Kidney capillary endothelial cell (primary cell): Measurements from ENCODE around the gene MPRIP.
"Not testable (repeated sequence)": the region's sequence is repeated elsewhere in the genome, so short reads cannot be mapped to it uniquely, and the experiment has no call there.

ENCODE experiments used
- DNase-seq: peaks from one replicate; pipeline ENCODE4 v3.0.0-alpha.2; 2018; ENCODE audit warnings: low spot score

The MPRIP gene

GRCh38 chr17:17013828-17014747, 28.2 kb upstream of the MPRIP start:
- DNase-seq = not testable (repeated sequence)

GRCh38 chr17:17014748-17015124, 27.5 kb upstream of the MPRIP start:
- DNase-seq = not testable (repeated sequence)

DNA sequence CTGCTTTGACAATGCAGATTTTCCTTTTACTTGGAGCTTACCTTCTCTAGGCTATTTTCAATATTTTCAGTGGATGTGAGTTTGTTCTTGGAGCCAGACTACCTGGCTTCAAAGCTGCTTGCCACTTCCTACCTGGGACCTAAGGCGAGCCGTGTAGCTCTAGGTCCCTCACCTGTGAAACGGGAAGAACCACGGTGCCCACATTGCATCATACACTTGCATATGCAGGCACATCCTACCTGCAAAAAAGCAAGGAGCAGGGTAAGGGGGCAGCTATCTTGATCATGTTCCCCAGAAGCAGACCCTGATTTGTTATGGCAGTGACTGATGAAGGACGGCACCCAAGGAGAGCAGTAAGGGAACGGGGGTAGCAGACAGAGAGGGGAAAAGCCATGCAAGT, 27.0 kb upstream of the MPRIP start:
- DNase-seq = no peak

DNA sequence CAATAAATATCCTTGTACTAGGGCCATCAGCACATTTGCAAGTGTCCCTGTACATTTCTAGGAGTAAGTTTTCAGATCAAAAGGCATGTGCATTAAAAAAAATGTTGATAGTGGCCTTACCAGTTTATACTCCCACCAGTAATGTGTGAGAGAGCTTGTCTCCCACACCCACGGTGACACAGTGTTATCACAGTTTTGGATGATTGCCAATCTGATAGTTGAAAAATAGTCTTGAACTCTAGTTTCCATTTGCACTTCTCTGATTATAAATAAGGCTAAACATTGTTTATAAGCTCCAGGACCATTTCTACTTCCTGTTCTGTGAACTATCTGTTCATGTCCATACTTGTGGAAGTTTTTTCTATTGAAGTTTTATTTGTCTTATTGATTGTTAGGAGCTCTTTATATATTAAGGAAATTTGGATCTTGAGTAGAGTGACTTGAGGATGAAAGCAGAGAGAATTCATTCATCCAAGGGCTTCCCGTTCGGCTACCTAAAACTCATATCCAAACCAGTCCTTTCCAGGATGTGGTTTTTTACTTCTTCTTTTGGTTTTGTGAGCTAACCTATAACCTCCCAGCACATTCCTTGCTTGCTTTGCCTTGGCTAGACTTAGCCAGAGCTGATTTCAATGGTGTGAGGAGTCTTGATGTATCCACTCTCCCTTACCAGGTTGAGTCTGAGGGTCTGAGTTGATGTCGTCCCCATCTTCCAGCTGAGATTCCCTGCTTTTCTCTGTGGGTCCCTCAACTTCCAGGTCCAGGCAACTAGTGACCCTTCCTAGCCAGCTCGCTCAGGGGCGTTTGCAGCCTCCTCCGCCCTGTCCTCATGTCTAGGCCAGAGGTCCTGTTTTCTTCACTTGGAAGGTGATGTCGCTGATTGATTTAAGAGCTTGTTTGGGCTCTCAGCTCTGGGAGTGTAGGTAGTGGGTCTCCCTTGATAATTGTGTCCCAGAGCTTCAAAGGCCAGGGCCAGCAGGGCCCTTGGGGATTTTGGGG, 25.8 kb upstream of the MPRIP start:
- not testable (repeated sequence) for DNase-seq

DNA sequence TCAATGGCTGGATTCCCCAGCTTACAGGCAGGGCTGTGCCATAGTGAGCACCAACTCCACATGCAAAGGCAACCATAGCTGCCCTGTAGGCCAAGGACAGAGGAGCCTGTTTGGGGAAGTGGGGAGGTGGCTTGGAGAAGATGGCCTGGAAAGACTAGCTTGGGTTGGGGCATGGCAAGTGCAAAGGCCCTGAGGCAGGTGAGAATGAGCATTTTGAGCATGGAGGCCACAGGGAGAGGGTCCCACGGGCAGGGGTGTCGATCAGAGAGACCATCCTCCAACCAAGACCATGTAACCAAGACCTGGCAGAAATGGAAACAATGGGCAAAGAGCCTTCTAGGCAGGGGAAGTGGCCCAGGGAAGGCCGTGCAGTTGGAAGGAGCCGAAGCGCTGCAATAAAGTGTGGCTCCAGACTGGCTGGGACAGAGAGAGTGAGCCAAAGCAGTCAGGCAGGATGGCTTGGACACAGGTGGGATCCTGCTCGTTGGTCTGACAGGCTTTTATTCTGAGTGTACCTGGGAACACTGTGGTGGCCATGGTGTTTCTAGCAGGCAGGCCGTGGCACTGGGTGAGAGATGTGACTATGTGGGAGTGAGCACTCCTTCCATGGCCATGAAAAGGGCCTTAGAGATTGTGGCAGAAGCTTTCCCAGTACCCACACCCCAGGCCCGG, 24.8 kb upstream of the MPRIP start:
- no peak for DNase-seq

- DNase-seq = no peak
These were observed 24.2 kb upstream of the MPRIP start for GRCh38 chr17:17018021-17018441.

GRCh38 chr17:17018612-17019429, 23.4 kb upstream of the MPRIP start:
- DNase-seq = no peak

GRCh38 chr17:17019430-17019762, 22.9 kb upstream of the MPRIP start:
- no peak for DNase-seq

DNA sequence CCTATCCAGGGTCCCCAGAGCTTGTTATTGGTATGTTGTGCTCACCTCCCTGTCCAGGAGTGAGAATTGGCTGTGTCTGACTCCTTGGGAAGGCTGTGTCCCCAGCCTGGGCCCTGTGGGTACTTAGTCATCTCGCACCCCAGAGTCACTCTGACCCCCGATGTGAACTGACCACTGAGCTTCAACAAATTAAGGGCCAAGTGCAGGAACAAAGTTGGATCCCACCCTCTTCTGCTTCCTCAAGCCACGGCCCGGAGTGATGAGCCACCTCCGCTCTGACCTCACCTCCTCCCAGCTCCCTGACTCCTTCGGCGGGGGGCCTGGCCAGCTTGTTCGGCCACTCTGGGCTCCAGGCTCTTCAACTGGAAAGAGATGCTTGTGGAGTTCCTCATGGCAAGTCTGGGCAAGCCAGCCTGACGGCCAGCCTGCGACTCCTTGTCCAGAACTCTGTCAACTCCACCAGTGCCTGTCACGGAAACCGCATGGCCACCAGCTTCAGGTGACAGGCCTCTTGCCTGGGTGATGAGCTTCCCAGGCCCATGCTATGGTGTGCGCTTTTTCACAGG, 22.3 kb upstream of the MPRIP start:
- DNase-seq = no peak

DNA sequence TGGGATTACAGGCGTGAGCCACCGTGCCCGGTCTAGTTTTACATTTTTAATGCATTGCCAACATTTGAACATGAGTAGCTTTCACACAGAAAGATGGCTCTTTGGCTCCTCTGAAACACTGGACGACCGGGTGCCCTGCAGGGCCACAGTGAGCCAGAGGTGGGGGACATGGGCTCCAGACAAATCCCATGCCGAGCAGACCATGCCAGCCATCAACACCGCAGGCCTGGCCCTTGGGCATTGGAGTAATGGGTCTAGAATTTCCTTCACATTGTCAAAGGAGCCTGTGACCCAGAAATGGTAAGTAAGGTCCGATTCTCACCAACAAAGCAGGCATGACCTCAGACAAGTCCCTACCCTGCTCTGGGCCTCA, 21.4 kb upstream of the MPRIP start:
- DNase-seq = no peak

GRCh38 chr17:17021194-17021863, 20.9 kb upstream of the MPRIP start:
- no peak for DNase-seq

- no peak for DNase-seq
These were observed 20.2 kb upstream of the MPRIP start for GRCh38 chr17:17022011-17022410.

- DNase-seq = no peak
These were observed 19.8 kb upstream of the MPRIP start for GRCh38 chr17:17022456-17022855.

DNA sequence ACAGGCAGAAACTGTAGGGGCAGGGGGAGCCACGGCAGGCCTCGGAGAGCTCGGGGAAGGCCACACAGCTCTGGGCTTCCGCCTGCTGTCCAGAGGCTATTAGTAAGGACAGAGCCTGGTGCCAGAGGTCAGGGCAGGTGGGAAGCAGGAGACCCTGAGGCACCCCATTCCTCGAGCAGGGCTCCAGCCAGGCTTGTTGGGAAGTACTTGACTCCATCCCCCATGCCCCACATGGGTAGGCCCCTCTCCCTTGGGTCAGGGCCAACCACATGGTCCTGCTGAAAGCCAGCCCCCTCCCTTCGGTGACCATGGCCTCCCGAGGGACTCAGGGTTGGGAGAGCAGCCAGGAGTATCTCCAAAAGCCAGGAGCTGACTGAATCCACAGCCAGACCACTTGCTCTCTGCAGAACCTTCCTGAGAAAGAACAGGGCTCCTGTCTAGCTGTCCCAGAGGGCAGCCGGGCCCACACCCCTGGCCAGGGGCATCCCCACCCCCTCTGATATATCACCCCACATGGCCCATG, 17.4 kb upstream of the MPRIP start:
- no peak for DNase-seq

DNA sequence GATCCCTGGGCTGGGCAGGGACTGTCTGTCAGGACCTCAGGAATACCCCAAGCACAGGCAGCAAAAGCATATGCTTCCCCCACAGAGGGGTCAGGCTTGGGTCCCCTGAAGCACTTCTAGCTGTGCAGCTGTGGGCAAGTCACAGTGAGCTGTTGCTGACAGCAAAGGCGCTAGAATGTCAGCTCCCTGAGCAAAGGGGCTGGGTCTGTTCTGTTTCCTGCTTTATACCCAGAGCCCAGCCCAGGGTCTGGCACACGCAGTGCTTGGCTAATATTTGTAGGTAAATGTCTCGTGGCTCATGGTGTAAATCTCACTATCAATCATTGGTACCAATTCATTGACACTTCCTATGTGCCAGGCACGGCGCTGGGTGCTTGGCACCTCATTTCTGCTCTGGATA, 16.6 kb upstream of the MPRIP start:
- DNase-seq = no peak

DNA sequence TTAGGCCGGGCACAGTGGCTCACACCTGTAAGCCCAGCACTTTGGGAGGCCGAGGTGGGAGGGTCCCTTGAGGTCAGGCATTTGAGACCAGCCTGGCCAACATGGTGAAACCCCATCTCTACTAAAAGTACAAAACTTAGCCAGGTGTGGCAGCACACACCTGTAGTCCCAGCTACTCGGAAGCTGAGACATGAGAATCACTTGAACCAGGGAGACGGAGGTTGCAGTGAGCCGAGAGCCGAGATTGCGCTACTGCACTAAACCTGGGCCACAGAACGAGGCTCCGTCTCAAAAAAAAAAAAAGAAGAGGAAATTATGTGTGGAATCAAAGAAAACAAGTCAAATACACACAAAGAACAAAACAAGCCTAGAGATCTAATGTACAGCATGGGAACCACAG, 16.1 kb upstream of the MPRIP start:
- no peak for DNase-seq

- no peak for DNase-seq
These were observed 14.7 kb upstream of the MPRIP start for GRCh38 chr17:17027442-17028058.

- peak; percentile 41 for DNase-seq
These were observed 14.0 kb upstream of the MPRIP start for GRCh38 chr17:17028059-17028877.
